GM18951 (cell line): ENCODE data around the gene PLCG1.
A peak's percentile ranks its signal among the peaks of the same experiment; 100 is the strongest.

ENCODE experiments used
- POLR2A ChIP-seq: IDR thresholded peaks from 4 replicates; pipeline ENCODE4 v1.6.1; 2011; ENCODE audit warnings: mild to moderate bottlenecking; ENCODE audit not compliant: insufficient read length, insufficient read depth; ENCODE audit errors: extremely low read depth
- in situ Hi-C: fragments of 300-500 bp; cut with MboI; formaldehyde crosslinking; loops from one replicate; pipeline ENCODE4 v1.12.0; 2022; ENCODE audit warnings: low sequenced_read_pairs, mixed read lengths, inconsistent platforms; ENCODE audit not compliant: unreplicated experiment

The PLCG1 gene

GRCh38 chr20:41133709-41134361, 3.5 kb upstream of the PLCG1 start:
- in situ Hi-C loops, result no loop called here
- TF ChIP-seq POLR2A, result no peak

GRCh38 chr20:41134362-41135186, 2.8 kb upstream of the PLCG1 start:
- in situ Hi-C loops, result no loop called here
- no peak for TF ChIP-seq POLR2A

GRCh38 chr20:41135187-41135887, 2.0 kb upstream of the PLCG1 start:
- TF ChIP-seq POLR2A, result no peak
- in situ Hi-C loops, result no loop called here

GRCh38 chr20:41135888-41136679, 1.3 kb upstream of the PLCG1 start:
- in situ Hi-C loops, result no loop called here

GRCh38 chr20:41137614-41138474, 501 bp downstream of the PLCG1 start:
- in situ Hi-C loops, result no loop called here
- TF ChIP-seq POLR2A, result peak; percentile 52

More at GRCh38 chr20:41135888-41136679, 1.3 kb upstream of the PLCG1 start:
- no peak for TF ChIP-seq POLR2A

- in situ Hi-C loops, result no loop called here
Observed at GRCh38 chr20:41138475-41139226, 1.3 kb downstream of the PLCG1 start.

GRCh38 chr20:41139227-41140093, 2.1 kb downstream of the PLCG1 start:
- TF ChIP-seq POLR2A, result no peak
- in situ Hi-C loops, result no loop called here

More at GRCh38 chr20:41138475-41139226, 1.3 kb downstream of the PLCG1 start:
- no peak for TF ChIP-seq POLR2A

GRCh38 chr20:41140226-41141133, 3.1 kb downstream of the PLCG1 start:
- no peak for TF ChIP-seq POLR2A
- in situ Hi-C loops, result no loop called here

- no peak for TF ChIP-seq POLR2A
- in situ Hi-C loops, result no loop called here
Observed at GRCh38 chr20:41141153-41141815, 3.9 kb downstream of the PLCG1 start.

GRCh38 chr20:41142245-41142644, 4.9 kb downstream of the PLCG1 start:
- TF ChIP-seq POLR2A, result no peak
- in situ Hi-C loops, result no loop called here
